Neural cell (in vitro differentiated cells): ENCODE measurements around the gene ADPRH.

ENCODE experiments used
- EP300 ChIP-seq: fragments of 450-650 bp; conservative IDR thresholded peaks from 2 replicates; pipeline ENCODE4 v1.6.1; 2014; ENCODE audit warnings: antibody characterized with exemption, mild to moderate bottlenecking, moderate library complexity; ENCODE audit not compliant: poor library complexity, severe bottlenecking
- POLR2AphosphoS5 ChIP-seq: IDR thresholded peaks from 2 replicates; pipeline ENCODE4 v1.6.1; 2012
- RAD21 ChIP-seq: fragments of 450-650 bp; conservative IDR thresholded peaks from 2 replicates; pipeline ENCODE4 v1.6.1; 2014; ENCODE audit warnings: antibody characterized with exemption, mild to moderate bottlenecking, moderate library complexity
- SMC3 ChIP-seq: fragments of 450-650 bp; conservative IDR thresholded peaks from 2 replicates; pipeline ENCODE4 v1.6.1; 2014; ENCODE audit warnings: antibody characterized with exemption, mild to moderate bottlenecking, moderate library complexity; ENCODE audit not compliant: poor library complexity
- TAF1 ChIP-seq: IDR thresholded peaks from 2 replicates; pipeline ENCODE4 v1.6.1; 2012; ENCODE audit warnings: low read depth
- TF ChIP-seq, protein P1 (sequence below): fragments of 450-650 bp; IDR thresholded peaks from 2 replicates; pipeline ENCODE4 v1.5.1; 2014; ENCODE audit warnings: antibody characterized with exemption, mild to moderate bottlenecking, moderate library complexity; ENCODE audit not compliant: poor library complexity, severe bottlenecking
- TF ChIP-seq, protein P2 (sequence below): IDR thresholded peaks from 2 replicates; pipeline ENCODE4 v1.6.1; 2012; ENCODE audit warnings: borderline replicate concordance

DNA sequence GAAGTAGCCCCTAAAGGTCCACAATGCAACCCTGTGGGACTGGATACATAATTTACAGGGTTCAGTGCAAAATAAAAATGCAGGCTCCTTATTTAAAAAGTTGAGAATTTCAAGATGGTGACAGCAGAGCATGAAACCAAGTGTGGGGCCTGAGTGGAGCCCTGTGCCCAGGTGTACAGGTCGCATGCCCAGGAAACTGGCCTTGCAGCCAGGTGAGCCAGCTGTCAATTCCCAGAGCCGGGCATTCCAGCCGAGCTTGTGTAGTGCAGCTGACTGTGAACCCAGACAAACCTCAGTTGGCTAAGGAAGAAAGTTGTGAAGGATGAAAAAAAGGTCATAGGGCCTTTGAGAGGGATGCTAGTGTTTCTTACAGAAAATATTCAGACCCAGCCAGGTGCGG lies 53.5 kb downstream of the ADPRH start:
- TF ChIP-seq, protein P1, sequence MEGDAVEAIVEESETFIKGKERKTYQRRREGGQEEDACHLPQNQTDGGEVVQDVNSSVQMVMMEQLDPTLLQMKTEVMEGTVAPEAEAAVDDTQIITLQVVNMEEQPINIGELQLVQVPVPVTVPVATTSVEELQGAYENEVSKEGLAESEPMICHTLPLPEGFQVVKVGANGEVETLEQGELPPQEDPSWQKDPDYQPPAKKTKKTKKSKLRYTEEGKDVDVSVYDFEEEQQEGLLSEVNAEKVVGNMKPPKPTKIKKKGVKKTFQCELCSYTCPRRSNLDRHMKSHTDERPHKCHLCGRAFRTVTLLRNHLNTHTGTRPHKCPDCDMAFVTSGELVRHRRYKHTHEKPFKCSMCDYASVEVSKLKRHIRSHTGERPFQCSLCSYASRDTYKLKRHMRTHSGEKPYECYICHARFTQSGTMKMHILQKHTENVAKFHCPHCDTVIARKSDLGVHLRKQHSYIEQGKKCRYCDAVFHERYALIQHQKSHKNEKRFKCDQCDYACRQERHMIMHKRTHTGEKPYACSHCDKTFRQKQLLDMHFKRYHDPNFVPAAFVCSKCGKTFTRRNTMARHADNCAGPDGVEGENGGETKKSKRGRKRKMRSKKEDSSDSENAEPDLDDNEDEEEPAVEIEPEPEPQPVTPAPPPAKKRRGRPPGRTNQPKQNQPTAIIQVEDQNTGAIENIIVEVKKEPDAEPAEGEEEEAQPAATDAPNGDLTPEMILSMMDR, result no peak
- no peak for TF ChIP-seq EP300
- TF ChIP-seq SMC3, result no peak
- TF ChIP-seq TAF1, result no peak
- TF ChIP-seq POLR2AphosphoS5, result no peak
- TF ChIP-seq RAD21, result no peak
- TF ChIP-seq, protein P2, sequence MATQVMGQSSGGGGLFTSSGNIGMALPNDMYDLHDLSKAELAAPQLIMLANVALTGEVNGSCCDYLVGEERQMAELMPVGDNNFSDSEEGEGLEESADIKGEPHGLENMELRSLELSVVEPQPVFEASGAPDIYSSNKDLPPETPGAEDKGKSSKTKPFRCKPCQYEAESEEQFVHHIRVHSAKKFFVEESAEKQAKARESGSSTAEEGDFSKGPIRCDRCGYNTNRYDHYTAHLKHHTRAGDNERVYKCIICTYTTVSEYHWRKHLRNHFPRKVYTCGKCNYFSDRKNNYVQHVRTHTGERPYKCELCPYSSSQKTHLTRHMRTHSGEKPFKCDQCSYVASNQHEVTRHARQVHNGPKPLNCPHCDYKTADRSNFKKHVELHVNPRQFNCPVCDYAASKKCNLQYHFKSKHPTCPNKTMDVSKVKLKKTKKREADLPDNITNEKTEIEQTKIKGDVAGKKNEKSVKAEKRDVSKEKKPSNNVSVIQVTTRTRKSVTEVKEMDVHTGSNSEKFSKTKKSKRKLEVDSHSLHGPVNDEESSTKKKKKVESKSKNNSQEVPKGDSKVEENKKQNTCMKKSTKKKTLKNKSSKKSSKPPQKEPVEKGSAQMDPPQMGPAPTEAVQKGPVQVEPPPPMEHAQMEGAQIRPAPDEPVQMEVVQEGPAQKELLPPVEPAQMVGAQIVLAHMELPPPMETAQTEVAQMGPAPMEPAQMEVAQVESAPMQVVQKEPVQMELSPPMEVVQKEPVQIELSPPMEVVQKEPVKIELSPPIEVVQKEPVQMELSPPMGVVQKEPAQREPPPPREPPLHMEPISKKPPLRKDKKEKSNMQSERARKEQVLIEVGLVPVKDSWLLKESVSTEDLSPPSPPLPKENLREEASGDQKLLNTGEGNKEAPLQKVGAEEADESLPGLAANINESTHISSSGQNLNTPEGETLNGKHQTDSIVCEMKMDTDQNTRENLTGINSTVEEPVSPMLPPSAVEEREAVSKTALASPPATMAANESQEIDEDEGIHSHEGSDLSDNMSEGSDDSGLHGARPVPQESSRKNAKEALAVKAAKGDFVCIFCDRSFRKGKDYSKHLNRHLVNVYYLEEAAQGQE, result no peak
